Tibial artery (tissue), 4 donors: ENCODE measurements around the gene RPL19.
A peak's percentile ranks its signal among the peaks of the same experiment; 100 is the strongest.

Source experiments
- DNase-seq, 2 donors: peaks; one replicate each; pipeline ENCODE4 v3.0.0-alpha.2; 2019
- H3K27ac ChIP-seq, 2 donors: fragments of 200-600 bp; sonication (generic) in 1 of 2; 1 replicate in 1 of 2; 2 replicates in 1 of 2; pipeline ENCODE4 v1.5.1; 2018 to 2019; ENCODE audit warnings: mild to moderate bottlenecking in 1 of 2
- H3K27me3 ChIP-seq, 2 donors: fragments of 200-600 bp; sonication (generic) in 1 of 2; one replicate each; pipeline versions ENCODE4 v1.5.1 to v1.6.0; 2016 to 2019
- H3K36me3 ChIP-seq, 3 donors: fragments of 200-600 bp; sonication (generic) in 2 of 3; one replicate each; pipeline ENCODE4 v1.5.1; 2016 to 2019; ENCODE audit warnings: mild to moderate bottlenecking in 2 of 3
- H3K4me1 ChIP-seq, 4 donors: fragments of 200-600 bp; sonication (generic) in 2 of 4; 1 replicate in 3 of 4; 2 replicates in 1 of 4; pipeline ENCODE4 v1.5.1; 2016 to 2019
- H3K4me3 ChIP-seq, 2 donors: fragments of 200-600 bp; sonication (generic) in 1 of 2; 1 replicate in 1 of 2; 2 replicates in 1 of 2; pipeline ENCODE4 v1.5.1; 2018 to 2019; ENCODE audit warnings: mild to moderate bottlenecking in 2 of 2
- H3K9me3 ChIP-seq, 3 donors: fragments of 200-600 bp; sonication (generic) in 1 of 3; one replicate each; pipeline ENCODE4 v1.5.1; 2016 to 2019
- intact Hi-C: fragments of 100-400 bp; cut with DNase I; formaldehyde crosslinking; loops from one replicate; pipeline ENCODE4 v1.15.0; 2023; ENCODE audit warnings: low total_unique reads
- TF ChIP-seq, protein P1 (sequence below), 2 experiments: fragments of 200-600 bp in 1 of 2; fragments of 450-650 bp in 1 of 2; IDR thresholded peaks; one replicate each; pipeline ENCODE4 v1.5.1; 2017 to 2019; ENCODE audit warnings: antibody characterized with exemption in 2 of 2, mild to moderate bottlenecking in 1 of 2, moderate library complexity in 1 of 2

Gene RPL19

GRCh38 chr17:39195568-39196160, 4.4 kb upstream of the RPL19 start:
- Histone ChIP-seq H3K36me3 (peaks cover 27 to 43% (median 27%) of the 10 kb centered on the region in 3 donors), H3K4me3 (peak overlapping the region; percentile 80 to 95), H3K27ac (peak overlapping the region; percentile 98 to 100), H3K27me3 (no peaks in the 10 kb centered on the region), H3K9me3 (no peaks in the 10 kb centered on the region), H3K4me1 (peaks cover 0 to 54% (median 43%) of the 10 kb centered on the region in 4 donors)
- TF ChIP-seq, protein P1, sequence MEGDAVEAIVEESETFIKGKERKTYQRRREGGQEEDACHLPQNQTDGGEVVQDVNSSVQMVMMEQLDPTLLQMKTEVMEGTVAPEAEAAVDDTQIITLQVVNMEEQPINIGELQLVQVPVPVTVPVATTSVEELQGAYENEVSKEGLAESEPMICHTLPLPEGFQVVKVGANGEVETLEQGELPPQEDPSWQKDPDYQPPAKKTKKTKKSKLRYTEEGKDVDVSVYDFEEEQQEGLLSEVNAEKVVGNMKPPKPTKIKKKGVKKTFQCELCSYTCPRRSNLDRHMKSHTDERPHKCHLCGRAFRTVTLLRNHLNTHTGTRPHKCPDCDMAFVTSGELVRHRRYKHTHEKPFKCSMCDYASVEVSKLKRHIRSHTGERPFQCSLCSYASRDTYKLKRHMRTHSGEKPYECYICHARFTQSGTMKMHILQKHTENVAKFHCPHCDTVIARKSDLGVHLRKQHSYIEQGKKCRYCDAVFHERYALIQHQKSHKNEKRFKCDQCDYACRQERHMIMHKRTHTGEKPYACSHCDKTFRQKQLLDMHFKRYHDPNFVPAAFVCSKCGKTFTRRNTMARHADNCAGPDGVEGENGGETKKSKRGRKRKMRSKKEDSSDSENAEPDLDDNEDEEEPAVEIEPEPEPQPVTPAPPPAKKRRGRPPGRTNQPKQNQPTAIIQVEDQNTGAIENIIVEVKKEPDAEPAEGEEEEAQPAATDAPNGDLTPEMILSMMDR (IDR thresholded peaks at IDR 0.05) = no peak
- intact Hi-C loops = loop anchor here (5.0 kb wide), 1 partner anchor 37 kb away; no protein-coding TSS in a partner anchor
- peak; percentile 60 to 84 for DNase-seq

GRCh38 chr17:39196241-39196807, 3.8 kb upstream of the RPL19 start:
- TF ChIP-seq, protein P1 (IDR thresholded peaks at IDR 0.05) = no peak
- Histone ChIP-seq H3K4me3 (peak overlapping the region; percentile 80 to 95), H3K4me1 (peaks cover 0 to 61% (median 49%) of the 10 kb centered on the region in 4 donors), H3K27ac (peak overlapping the region; percentile 98 to 100), H3K27me3 (no peaks in the 10 kb centered on the region), H3K9me3 (no peaks in the 10 kb centered on the region), H3K36me3 (peaks cover 21 to 39% (median 23%) of the 10 kb centered on the region in 3 donors)
- no peak for DNase-seq
- intact Hi-C loops = loop anchor here (5.0 kb wide), 1 partner anchor 36 kb away; no protein-coding TSS in a partner anchor

DNA sequence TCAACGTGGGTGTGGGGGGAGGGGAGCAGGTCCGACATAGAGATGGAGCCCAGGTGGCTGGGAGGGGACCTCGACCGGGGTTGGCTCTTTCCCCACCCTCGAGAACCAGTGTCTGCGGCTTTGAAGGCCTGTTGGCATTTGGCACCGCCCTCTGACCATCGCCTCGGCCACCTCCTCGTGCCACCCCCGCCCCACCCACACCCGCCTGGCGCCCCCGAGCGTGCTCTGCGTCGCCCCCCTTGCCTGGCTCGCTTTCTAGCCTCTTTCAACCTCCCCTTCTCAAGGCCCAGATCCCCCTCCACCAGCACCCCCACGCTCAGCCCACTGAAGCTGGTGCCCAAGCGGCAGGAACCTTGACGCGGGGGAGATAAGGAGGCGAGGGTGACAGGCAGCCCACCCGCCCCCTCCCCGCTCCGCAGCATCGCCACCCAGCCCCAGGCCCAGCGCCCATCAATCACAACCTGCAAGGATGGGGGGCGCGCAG, 3.2 kb upstream of the RPL19 start:
- Histone ChIP-seq H3K27ac (peak overlapping the region; percentile 98 to 100), H3K27me3 (no peaks in the 10 kb centered on the region), H3K9me3 (no peaks in the 10 kb centered on the region), H3K4me3 (peak overlapping the region; percentile 80 to 95), H3K36me3 (peaks cover 21 to 39% (median 23%) of the 10 kb centered on the region in 3 donors), H3K4me1 (peaks cover 0 to 66% (median 55%) of the 10 kb centered on the region in 4 donors)
- peak; percentile 51 to 89 for DNase-seq
- intact Hi-C loops = loop anchor here (5.0 kb wide), 1 partner anchor 35 kb away; no protein-coding TSS in a partner anchor
- TF ChIP-seq, protein P1 (IDR thresholded peaks at IDR 0.05) = no peak

GRCh38 chr17:39197380-39198185, 2.5 kb upstream of the RPL19 start, which contains the start of gene CACNB1:
Gene CACNB1 (minus strand): TSS chr17:39197669. CDS start chr17:39197495, 174 bp downstream.
- peak; percentile 81 to 91 for DNase-seq
- Histone ChIP-seq H3K4me1 (peaks cover 0 to 70% (median 59%) of the 10 kb centered on the region in 4 donors), H3K27me3 (no peaks in the 10 kb centered on the region), H3K4me3 (peak within 1 kb of the TSS; percentile 80 to 95), H3K27ac (peak within 1 kb of the TSS; percentile 98 to 100), H3K9me3 (no peaks in the 10 kb centered on the region), H3K36me3 (peaks cover 21 to 39% (median 25%) of the 10 kb centered on the region in 3 donors)
- TF ChIP-seq, protein P1 (IDR thresholded peaks at IDR 0.05) = no peak
- intact Hi-C loops = loop anchor here (5.0 kb wide), 1 partner anchor 35 kb away; no protein-coding TSS in a partner anchor

DNA sequence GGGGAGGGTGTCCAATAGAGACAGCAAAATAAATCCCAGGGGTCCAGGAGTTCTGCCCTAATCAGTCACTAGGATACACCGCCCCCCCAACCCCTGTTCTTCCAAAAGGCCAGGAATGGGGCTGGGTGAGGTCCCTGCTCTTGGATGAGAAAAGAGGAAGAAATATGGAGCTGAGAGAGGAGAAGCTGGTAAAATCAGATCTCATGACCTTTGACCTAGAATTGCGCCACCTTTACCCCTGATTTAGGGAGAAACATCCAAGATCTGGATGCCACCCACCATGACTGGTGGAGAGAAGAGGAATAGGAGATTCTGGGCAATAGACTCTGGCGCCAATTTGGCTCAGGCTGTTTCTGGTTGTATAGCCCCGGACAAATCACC, 1.9 kb upstream of the RPL19 start:
- intact Hi-C loops = loop anchor here (5.0 kb wide), 1 partner anchor 34 kb away; no protein-coding TSS in a partner anchor
- Histone ChIP-seq H3K4me1 (peaks cover 0 to 67% (median 57%) of the 10 kb centered on the region in 4 donors), H3K4me3 (peak overlapping the region; percentile 80 to 95), H3K36me3 (peaks cover 21 to 39% (median 27%) of the 10 kb centered on the region in 3 donors), H3K9me3 (no peaks in the 10 kb centered on the region), H3K27me3 (no peaks in the 10 kb centered on the region), H3K27ac (peak overlapping the region; percentile 98 to 100)
- DNase-seq = no peak
- TF ChIP-seq, protein P1 (IDR thresholded peaks at IDR 0.05) = no peak
